Measurements from ENCODE around the gene TSPAN5.
"Not testable (repeated sequence)": the region's sequence is repeated elsewhere in the genome, so short reads cannot be mapped to it uniquely, and the experiment has no call there.

The TSPAN5 gene

GRCh38 chr4:98546910-98547594 lies 111.4 kb downstream of the TSPAN5 start:
- no peak for DNase-seq (ENCODE audit: low read depth)

- no peak for DNase-seq (ENCODE audit: low read depth)
These were observed 113.5 kb downstream of the TSPAN5 start for GRCh38 chr4:98544818-98545414.

DNA sequence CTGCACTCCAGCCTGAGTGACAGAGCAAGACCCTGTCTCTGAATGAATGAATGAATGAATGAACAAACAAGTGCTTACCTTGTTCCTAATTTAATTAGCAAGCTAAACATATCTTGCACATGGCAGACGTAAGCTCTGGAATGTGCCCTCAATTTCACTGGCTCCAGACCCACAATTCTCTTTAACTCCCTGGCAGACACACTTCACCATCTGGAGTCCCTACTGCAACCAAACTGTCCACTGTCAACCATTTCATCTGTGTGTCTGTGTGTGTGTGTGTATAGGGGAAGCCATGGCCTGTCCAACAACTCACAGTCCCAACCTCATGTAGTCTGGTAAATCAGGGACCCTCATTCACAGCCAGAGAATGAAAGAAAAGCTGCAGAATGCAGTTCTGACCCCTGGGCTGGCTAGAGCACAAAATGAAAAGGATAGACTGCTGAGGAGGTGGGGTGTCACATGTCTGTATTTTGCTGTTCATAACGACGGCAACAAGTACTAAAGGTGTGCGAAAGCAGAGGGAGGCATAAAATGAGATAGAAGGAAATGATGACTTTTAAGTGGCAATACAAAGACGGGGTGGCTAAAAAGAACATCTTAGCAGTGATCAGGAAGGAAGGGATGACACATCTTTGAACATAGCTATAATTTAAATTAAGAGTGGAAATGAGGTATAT lies 114.1 kb downstream of the TSPAN5 start:
- no peak for DNase-seq (ENCODE audit: low read depth)

DNA sequence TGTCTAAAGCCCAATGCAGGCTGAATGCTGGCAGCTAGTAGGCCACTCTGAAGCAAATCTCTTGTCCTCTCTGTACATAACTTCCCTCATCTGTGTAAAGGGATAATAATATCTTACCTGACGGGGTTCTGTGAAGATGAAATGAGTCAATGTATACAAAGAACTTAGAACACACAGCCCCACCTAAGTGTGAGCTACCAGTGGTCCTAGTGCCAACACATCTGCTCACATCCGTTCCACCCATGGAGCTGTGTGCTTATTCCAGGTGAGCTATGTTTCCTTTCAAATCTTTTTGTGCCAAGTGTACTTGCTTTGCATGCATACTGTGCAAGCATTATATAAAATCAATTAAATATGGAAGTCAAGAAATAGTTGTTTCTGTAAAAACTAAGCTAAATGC lies 116.4 kb downstream of the TSPAN5 start:
- DNase-seq (ENCODE audit: low read depth): no peak

GRCh38 chr4:98540803-98541202 lies 117.6 kb downstream of the TSPAN5 start:
- no peak for DNase-seq (ENCODE audit: low read depth)

DNA sequence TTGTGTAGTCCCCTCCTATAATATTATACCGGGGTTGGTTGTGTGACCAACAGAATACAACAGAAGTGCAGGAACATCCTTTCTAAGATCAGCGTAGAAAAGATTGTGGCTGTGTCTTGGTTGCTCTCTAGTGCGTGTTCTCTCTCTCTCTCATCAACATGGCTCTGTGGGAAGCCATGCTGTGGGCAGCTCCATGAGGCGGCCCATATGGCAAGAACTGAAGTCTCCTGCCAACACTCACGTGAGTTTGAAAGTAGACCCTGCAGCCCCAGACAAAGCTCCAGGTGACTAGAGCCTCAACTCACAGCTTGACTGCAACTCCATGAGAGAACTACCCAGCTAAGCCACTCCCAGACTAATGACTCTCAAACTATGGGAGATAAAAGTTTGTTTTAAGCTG lies 118.7 kb downstream of the TSPAN5 start:
- no peak for DNase-seq (ENCODE audit: low read depth)

DNA sequence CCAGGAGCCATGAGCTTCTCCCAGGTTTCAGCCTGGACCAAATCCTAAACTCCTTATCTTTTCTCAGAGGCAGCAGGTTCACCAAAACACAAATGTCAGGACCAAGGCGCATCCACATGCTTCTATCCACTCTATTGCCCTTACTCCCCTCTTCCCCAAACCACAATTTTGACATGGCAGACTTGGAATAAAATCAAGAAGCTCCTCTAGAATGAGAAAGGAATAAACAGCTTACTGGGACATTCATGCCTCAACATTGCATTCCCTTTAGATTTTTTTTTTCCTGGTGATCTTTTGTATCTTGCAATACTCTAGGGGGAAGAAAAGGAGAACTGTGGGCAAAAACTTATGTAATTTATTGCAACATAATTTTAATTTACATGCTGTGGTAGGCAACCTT lies 119.1 kb downstream of the TSPAN5 start:
- DNase-seq (ENCODE audit: low read depth): no peak

DNA sequence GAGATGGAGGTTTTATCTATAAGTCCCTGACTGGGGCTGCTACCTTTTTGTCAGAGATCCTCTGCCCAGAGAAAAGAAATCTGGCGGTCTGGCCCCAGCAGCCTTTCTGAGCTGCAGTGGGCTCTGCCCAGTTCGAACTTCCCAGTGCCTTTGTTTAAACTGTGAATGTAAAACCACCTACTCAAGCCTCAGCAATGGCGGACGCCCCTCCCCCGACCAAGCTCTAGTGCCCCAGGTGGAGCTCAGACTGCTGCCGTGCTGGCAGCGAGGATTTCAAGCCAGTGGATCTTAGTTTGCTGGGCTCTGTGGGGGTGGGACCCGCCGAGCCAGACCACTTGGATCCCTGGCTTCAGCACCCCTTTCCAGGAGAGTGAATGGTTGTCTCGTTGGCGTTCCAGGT lies 121.8 kb downstream of the TSPAN5 start:
- no peak for DNase-seq (ENCODE audit: low read depth)

DNA sequence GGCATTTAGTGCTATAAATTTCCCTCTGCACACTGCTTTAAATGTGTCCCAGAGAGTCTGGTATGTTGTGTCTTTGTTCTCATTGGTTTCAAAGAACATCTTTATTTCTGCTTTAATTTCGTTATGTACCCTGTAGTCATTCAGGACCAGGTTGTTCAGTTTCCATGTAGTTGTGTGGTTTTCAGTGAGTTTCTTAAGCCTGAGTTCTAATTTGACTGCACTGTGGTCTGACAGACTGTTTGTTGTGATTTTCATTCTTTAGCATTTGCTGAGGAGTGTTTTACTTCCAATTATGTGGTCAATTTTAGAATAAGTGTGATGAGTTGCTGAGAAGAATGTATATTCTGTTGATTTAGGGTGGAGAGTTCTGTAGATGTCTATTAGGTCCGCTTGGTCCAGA lies 124.3 kb downstream of the TSPAN5 start:
- DNase-seq (ENCODE audit: low read depth): not testable (repeated sequence)

- no peak for DNase-seq (ENCODE audit: low read depth)
These were observed 127.8 kb downstream of the TSPAN5 start for GRCh38 chr4:98530572-98530971.

DNA sequence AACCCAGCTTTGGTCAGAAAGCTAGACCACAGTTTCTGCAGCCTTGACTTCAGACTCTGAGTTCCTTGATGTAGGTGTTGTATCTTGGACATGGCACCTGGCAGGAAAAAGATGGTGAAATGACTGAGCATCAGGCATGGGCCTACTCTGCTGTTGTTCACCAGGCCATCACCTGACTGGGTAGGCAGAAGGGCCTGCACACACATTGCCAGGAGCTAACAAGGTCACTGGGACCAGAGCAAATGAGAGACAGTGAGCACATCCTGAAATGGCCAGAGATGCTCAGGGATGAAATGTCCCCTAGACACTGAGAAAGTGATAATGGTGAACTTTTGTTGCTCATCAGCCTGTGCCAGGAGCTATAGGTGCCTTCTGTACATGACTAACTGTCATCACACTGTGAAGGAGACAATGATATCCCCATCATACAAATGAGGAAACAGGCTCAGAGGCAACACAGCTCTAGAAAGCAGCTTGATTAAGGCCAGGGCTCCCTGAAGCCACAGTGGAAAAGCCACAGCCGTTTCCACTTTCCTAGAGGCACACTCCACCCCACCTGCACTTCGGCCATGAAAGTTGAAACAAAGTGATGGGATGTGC lies 128.3 kb downstream of the TSPAN5 start:
- DNase-seq (ENCODE audit: low read depth): no peak

DNA sequence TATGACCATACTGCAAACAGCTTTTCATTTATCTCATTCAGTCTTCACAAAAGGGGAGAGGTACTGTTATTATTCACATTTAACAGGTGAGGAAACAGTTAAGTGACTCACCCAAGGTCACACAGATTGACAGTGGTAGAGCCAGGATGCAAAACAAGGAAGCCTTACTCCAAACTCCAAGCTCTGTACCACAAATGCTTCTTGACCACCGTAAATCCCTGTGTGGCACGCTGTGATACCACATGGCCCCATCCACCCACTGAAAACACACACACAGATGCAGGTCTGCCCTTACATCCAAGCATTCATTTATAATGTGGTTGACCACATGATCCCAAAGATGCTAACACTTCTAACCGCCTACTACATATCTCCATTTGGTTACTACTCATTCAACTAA lies 129.5 kb downstream of the TSPAN5 start:
- no peak for DNase-seq (ENCODE audit: low read depth)

- DNase-seq (ENCODE audit: low read depth): no peak
These were observed 130.7 kb downstream of the TSPAN5 start for GRCh38 chr4:98527534-98528269.

GRCh38 chr4:98524230-98524629 lies 134.2 kb downstream of the TSPAN5 start:
- no peak for DNase-seq (ENCODE audit: low read depth)

GRCh38 chr4:98522636-98523395 lies 135.6 kb downstream of the TSPAN5 start:
- DNase-seq (ENCODE audit: low read depth): no peak

GRCh38 chr4:98522062-98522461 lies 136.3 kb downstream of the TSPAN5 start:
- DNase-seq (ENCODE audit: low read depth): no peak

GRCh38 chr4:98521486-98521885 lies 136.9 kb downstream of the TSPAN5 start:
- no peak for DNase-seq (ENCODE audit: low read depth)

- no peak for DNase-seq (ENCODE audit: low read depth)
These were observed 139.0 kb downstream of the TSPAN5 start for GRCh38 chr4:98519268-98519977.

- no peak for DNase-seq (ENCODE audit: low read depth)
These were observed 139.7 kb downstream of the TSPAN5 start for GRCh38 chr4:98518559-98519267.
